SK-N-SH treated with all-trans-retinoic acid at 6 μM for 48 hours (cell line): ENCODE data around the gene ZEB2.

ENCODE experiments used
- ATAC-seq: fragments of 200-7000 bp; cut with Tn5 transposase; 3 replicates; pipeline ENCODE4 v1.9.1; 2020; ENCODE audit warnings: mild to moderate bottlenecking, moderate library complexity
- ARNTL ChIP-seq: fragments of 450-650 bp; formaldehyde crosslinking; IDR thresholded peaks from 2 replicates; pipeline ENCODE4 v1.5.0; 2020; ENCODE audit warnings: low read depth, mild to moderate bottlenecking, moderate library complexity, borderline replicate concordance
- BACH2 ChIP-seq: fragments of 250-450 bp; sonication (Bioruptor Pico); IDR thresholded peaks from 2 replicates; pipeline ENCODE4 v1.9.0; 2021; ENCODE audit warnings: mild to moderate bottlenecking, borderline replicate concordance
- CSDC2 ChIP-seq: fragments of 250-450 bp; sonication (Bioruptor Pico); IDR thresholded peaks from 2 replicates; pipeline ENCODE4 v1.5.0; 2020; ENCODE audit warnings: mild to moderate bottlenecking, moderate library complexity
- ESRRG ChIP-seq: fragments of 250-450 bp; sonication (Bioruptor Pico); IDR thresholded peaks from 2 replicates; pipeline ENCODE4 v1.6.1; 2021; ENCODE audit warnings: mild to moderate bottlenecking
- GLIS3 ChIP-seq: fragments of 250-450 bp; sonication (Bioruptor Pico); IDR thresholded peaks from 2 replicates; pipeline ENCODE4 v1.5.0; 2020; ENCODE audit warnings: mild to moderate bottlenecking, moderate library complexity
- ISL1 ChIP-seq: fragments of 250-450 bp; sonication (Bioruptor Pico); IDR thresholded peaks from 2 replicates; pipeline ENCODE4 v2.1.2; 2022; ENCODE audit warnings: mild to moderate bottlenecking, moderate library complexity
- OSR1 ChIP-seq: fragments of 250-450 bp; sonication (Bioruptor Pico); IDR thresholded peaks from 2 replicates; pipeline ENCODE4 v1.8.0; 2022; ENCODE audit warnings: moderate library complexity, mild to moderate bottlenecking, inconsistent platforms
- PPARA ChIP-seq: fragments of 250-450 bp; sonication (Bioruptor Pico); IDR thresholded peaks from 2 replicates; pipeline ENCODE4 v1.5.0; 2020; ENCODE audit warnings: mild to moderate bottlenecking, borderline replicate concordance
- RARB ChIP-seq: fragments of 250-450 bp; sonication (Bioruptor Pico); IDR thresholded peaks from 2 replicates; pipeline ENCODE4 v1.8.0; 2021; ENCODE audit warnings: mild to moderate bottlenecking, moderate library complexity
- SNAI2 ChIP-seq: fragments of 250-450 bp; sonication (Bioruptor Pico); IDR thresholded peaks from 2 replicates; pipeline ENCODE4 v1.5.0; 2020; ENCODE audit warnings: mild to moderate bottlenecking, moderate library complexity
- TCF4 ChIP-seq: fragments of 250-450 bp; sonication (Bioruptor Pico); IDR thresholded peaks from 2 replicates; pipeline ENCODE4 v1.8.0; 2021; ENCODE audit warnings: mild to moderate bottlenecking, moderate library complexity, borderline replicate concordance
- ZC3H10 ChIP-seq: fragments of 250-450 bp; sonication (Bioruptor Pico); IDR thresholded peaks from 2 replicates; pipeline ENCODE4 v1.5.1; 2021; ENCODE audit warnings: mild to moderate bottlenecking, moderate library complexity
- ZFP3 ChIP-seq: fragments of 250-450 bp; sonication (Bioruptor Pico); IDR thresholded peaks from 2 replicates; pipeline ENCODE4 v1.5.0; 2020; ENCODE audit warnings: mild to moderate bottlenecking, moderate library complexity
- ZFP30 ChIP-seq: fragments of 450-650 bp; formaldehyde crosslinking; IDR thresholded peaks from 2 replicates; pipeline ENCODE4 v1.5.0; 2022; ENCODE audit warnings: mild to moderate bottlenecking, moderate library complexity
- ZNF565 ChIP-seq: fragments of 450-650 bp; formaldehyde crosslinking; conservative IDR thresholded peaks from 2 replicates; pipeline ENCODE4 v1.5.0; 2020; ENCODE audit warnings: low read depth, mild to moderate bottlenecking, moderate library complexity
- ZNF70 ChIP-seq: fragments of 450-650 bp; formaldehyde crosslinking; IDR thresholded peaks from 2 replicates; pipeline ENCODE4 v1.5.0; 2020; ENCODE audit warnings: mild to moderate bottlenecking, moderate library complexity
- ZNF8 ChIP-seq: fragments of 450-650 bp; formaldehyde crosslinking; IDR thresholded peaks from 2 replicates; pipeline ENCODE4 v1.5.0; 2020; ENCODE audit warnings: mild to moderate bottlenecking, moderate library complexity
- TF ChIP-seq, protein P1 (sequence below): fragments of 250-450 bp; sonication (Bioruptor Pico); IDR thresholded peaks from 2 replicates; pipeline ENCODE4 v1.8.0; 2020; ENCODE audit warnings: mild to moderate bottlenecking, moderate library complexity, borderline replicate concordance
- TF ChIP-seq, protein P2 (sequence below): fragments of 250-450 bp; sonication (Bioruptor Pico); IDR thresholded peaks from 2 replicates; pipeline ENCODE4 v1.5.1; 2021; ENCODE audit warnings: mild to moderate bottlenecking, moderate library complexity
- TF ChIP-seq, protein P3 (sequence below): fragments of 250-450 bp; sonication (Bioruptor Pico); IDR thresholded peaks from 2 replicates; pipeline ENCODE4 v1.5.1; 2020; ENCODE audit warnings: low read depth, mild to moderate bottlenecking, moderate library complexity
- TF ChIP-seq, protein P4 (sequence below): fragments of 250-450 bp; sonication (Bioruptor Pico); IDR thresholded peaks from 2 replicates; pipeline ENCODE4 v1.5.0; 2020; ENCODE audit warnings: mild to moderate bottlenecking, moderate library complexity
- TF ChIP-seq, protein P5 (sequence below): fragments of 250-450 bp; sonication (Bioruptor Pico); IDR thresholded peaks from 2 replicates; pipeline ENCODE4 v1.8.0; 2021; ENCODE audit warnings: low read depth, mild to moderate bottlenecking, moderate library complexity, borderline replicate concordance

Gene ZEB2

DNA sequence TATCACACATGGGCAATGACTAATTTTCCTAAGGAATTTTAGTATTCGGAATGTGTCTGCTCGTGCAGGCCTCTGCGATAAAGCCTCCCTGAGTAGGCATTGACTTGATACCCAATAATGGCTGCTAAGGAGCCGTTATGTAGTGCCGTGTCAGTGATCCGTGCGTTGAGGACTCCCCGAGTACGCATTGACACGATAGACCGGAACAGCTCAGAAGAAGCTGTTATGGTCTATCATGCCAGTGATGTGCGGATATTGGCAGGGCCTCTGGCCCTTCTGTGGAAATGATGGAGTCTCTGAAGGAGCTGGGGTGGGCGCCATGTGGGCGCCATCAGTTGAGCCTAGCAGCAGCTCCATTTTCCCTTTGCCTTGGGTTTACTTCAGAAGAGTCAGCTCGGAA lies 29.1 kb downstream of the ZEB2 start (continued):
- TF ChIP-seq, protein P1, sequence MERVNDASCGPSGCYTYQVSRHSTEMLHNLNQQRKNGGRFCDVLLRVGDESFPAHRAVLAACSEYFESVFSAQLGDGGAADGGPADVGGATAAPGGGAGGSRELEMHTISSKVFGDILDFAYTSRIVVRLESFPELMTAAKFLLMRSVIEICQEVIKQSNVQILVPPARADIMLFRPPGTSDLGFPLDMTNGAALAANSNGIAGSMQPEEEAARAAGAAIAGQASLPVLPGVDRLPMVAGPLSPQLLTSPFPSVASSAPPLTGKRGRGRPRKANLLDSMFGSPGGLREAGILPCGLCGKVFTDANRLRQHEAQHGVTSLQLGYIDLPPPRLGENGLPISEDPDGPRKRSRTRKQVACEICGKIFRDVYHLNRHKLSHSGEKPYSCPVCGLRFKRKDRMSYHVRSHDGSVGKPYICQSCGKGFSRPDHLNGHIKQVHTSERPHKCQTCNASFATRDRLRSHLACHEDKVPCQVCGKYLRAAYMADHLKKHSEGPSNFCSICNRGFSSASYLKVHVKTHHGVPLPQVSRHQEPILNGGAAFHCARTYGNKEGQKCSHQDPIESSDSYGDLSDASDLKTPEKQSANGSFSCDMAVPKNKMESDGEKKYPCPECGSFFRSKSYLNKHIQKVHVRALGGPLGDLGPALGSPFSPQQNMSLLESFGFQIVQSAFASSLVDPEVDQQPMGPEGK: no peak
- TF ChIP-seq RARB (CRISPR knock-in tag): no peak
- no peak for TF ChIP-seq BACH2 (CRISPR knock-in tag)
- TF ChIP-seq CSDC2 (CRISPR knock-in tag): no peak
- no peak for TF ChIP-seq TCF4
- no peak for TF ChIP-seq ZNF70
- TF ChIP-seq, protein P2, sequence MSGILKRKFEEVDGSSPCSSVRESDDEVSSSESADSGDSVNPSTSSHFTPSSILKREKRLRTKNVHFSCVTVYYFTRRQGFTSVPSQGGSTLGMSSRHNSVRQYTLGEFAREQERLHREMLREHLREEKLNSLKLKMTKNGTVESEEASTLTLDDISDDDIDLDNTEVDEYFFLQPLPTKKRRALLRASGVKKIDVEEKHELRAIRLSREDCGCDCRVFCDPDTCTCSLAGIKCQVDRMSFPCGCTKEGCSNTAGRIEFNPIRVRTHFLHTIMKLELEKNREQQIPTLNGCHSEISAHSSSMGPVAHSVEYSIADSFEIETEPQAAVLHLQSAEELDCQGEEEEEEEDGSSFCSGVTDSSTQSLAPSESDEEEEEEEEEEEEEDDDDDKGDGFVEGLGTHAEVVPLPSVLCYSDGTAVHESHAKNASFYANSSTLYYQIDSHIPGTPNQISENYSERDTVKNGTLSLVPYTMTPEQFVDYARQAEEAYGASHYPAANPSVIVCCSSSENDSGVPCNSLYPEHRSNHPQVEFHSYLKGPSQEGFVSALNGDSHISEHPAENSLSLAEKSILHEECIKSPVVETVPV (CRISPR knock-in tag): no peak
- no peak for TF ChIP-seq ISL1 (CRISPR knock-in tag)
- TF ChIP-seq ZC3H10: no peak

DNA sequence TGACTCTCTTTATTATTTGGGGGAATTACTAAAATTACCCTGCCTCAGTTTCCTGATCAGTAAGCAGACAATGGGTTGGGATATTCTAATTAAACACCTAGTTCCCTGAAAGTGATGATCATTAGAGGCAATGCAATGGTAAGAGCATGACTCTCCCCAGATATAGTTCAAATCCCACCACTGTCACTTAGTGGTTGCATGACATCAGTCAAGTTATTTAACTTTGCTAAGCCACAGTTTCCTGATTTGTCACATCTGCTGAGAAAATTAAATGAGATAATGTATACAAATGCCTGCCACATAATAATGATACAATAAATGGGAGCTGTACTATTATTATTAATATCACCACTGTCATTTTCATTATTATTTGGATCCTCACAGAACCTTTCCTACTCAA lies 29.9 kb downstream of the ZEB2 start:
- ATAC-seq: no peak
- TF ChIP-seq, protein P3, sequence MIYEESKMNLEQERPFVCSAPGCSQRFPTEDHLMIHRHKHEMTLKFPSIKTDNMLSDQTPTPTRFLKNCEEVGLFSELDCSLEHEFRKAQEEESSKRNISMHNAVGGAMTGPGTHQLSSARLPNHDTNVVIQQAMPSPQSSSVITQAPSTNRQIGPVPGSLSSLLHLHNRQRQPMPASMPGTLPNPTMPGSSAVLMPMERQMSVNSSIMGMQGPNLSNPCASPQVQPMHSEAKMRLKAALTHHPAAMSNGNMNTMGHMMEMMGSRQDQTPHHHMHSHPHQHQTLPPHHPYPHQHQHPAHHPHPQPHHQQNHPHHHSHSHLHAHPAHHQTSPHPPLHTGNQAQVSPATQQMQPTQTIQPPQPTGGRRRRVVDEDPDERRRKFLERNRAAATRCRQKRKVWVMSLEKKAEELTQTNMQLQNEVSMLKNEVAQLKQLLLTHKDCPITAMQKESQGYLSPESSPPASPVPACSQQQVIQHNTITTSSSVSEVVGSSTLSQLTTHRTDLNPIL (CRISPR knock-in tag): no peak
- TF ChIP-seq OSR1 (CRISPR knock-in tag) (no peak), BACH2 (CRISPR knock-in tag) (no peak), ZNF565 (CRISPR knock-in tag) (no peak), ZNF70 (no peak), CSDC2 (CRISPR knock-in tag) (no peak), TCF4 (no peak), ESRRG (CRISPR knock-in tag) (no peak), GLIS3 (CRISPR knock-in tag) (no peak), PPARA (no peak), ZNF8 (CRISPR knock-in tag) (no peak), ZFP3 (CRISPR knock-in tag) (no peak), ZFP30 (CRISPR knock-in tag) (no peak), RARB (CRISPR knock-in tag) (no peak), ARNTL (no peak), SNAI2 (no peak)
- TF ChIP-seq, protein P4, sequence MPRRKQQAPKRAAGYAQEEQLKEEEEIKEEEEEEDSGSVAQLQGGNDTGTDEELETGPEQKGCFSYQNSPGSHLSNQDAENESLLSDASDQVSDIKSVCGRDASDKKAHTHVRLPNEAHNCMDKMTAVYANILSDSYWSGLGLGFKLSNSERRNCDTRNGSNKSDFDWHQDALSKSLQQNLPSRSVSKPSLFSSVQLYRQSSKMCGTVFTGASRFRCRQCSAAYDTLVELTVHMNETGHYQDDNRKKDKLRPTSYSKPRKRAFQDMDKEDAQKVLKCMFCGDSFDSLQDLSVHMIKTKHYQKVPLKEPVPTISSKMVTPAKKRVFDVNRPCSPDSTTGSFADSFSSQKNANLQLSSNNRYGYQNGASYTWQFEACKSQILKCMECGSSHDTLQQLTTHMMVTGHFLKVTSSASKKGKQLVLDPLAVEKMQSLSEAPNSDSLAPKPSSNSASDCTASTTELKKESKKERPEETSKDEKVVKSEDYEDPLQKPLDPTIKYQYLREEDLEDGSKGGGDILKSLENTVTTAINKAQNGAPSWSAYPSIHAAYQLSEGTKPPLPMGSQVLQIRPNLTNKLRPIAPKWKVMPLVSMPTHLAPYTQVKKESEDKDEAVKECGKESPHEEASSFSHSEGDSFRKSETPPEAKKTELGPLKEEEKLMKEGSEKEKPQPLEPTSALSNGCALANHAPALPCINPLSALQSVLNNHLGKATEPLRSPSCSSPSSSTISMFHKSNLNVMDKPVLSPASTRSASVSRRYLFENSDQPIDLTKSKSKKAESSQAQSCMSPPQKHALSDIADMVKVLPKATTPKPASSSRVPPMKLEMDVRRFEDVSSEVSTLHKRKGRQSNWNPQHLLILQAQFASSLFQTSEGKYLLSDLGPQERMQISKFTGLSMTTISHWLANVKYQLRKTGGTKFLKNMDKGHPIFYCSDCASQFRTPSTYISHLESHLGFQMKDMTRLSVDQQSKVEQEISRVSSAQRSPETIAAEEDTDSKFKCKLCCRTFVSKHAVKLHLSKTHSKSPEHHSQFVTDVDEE (CRISPR knock-in tag): no peak
- TF ChIP-seq, protein P5, sequence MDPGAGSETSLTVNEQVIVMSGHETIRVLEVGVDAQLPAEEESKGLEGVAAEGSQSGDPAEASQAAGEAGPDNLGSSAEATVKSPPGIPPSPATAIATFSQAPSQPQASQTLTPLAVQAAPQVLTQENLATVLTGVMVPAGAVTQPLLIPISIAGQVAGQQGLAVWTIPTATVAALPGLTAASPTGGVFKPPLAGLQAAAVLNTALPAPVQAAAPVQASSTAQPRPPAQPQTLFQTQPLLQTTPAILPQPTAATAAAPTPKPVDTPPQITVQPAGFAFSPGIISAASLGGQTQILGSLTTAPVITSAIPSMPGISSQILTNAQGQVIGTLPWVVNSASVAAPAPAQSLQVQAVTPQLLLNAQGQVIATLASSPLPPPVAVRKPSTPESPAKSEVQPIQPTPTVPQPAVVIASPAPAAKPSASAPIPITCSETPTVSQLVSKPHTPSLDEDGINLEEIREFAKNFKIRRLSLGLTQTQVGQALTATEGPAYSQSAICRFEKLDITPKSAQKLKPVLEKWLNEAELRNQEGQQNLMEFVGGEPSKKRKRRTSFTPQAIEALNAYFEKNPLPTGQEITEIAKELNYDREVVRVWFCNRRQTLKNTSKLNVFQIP (CRISPR knock-in tag): no peak
- TF ChIP-seq, protein P2 (CRISPR knock-in tag): no peak
- TF ChIP-seq, protein P1: no peak
